HEK293 (cell line): Measurements from ENCODE around the gene SLC2A4RG.

Experiments used
- BCL11A ChIP-seq: fragments of 450-650 bp; formaldehyde crosslinking; IDR thresholded peaks from 2 replicates; pipeline ENCODE4 v1.5.1; 2016; ENCODE audit warnings: low read depth, missing biosample characterization, missing genetic modification characterization
- EGR2 ChIP-seq: fragments of 450-650 bp; formaldehyde crosslinking; IDR thresholded peaks from 2 replicates; pipeline ENCODE4 v1.5.1; 2016; ENCODE audit warnings: low read depth, missing biosample characterization, missing genetic modification characterization
- GLIS1 ChIP-seq: fragments of 450-650 bp; formaldehyde crosslinking; IDR thresholded peaks from 2 replicates; pipeline ENCODE4 v1.5.1; 2016; ENCODE audit warnings: missing biosample characterization, missing genetic modification characterization
- GLIS2 ChIP-seq: fragments of 450-650 bp; formaldehyde crosslinking; IDR thresholded peaks from 2 replicates; pipeline ENCODE4 v1.5.1; 2016; ENCODE audit warnings: missing biosample characterization, missing genetic modification characterization
- IKZF3 ChIP-seq: fragments of 450-650 bp; IDR thresholded peaks from 2 replicates; pipeline ENCODE4 v1.5.0; 2018; ENCODE audit warnings: missing biosample characterization, mild to moderate bottlenecking, missing genetic modification characterization, moderate library complexity
- KLF17 ChIP-seq: fragments of 450-650 bp; formaldehyde crosslinking; IDR thresholded peaks from 2 replicates; pipeline ENCODE4 v1.5.1; 2016; ENCODE audit warnings: missing biosample characterization, missing genetic modification characterization
- RBAK ChIP-seq: fragments of 450-650 bp; formaldehyde crosslinking; IDR thresholded peaks from 2 replicates; pipeline ENCODE4 v1.5.1; 2016; ENCODE audit warnings: missing biosample characterization, missing genetic modification characterization
- REST ChIP-seq: fragments of 450-650 bp; formaldehyde crosslinking; IDR thresholded peaks from 2 replicates; pipeline ENCODE4 v1.5.1; 2016; ENCODE audit warnings: missing biosample characterization, missing genetic modification characterization
- SCRT2 ChIP-seq: fragments of 450-650 bp; formaldehyde crosslinking; IDR thresholded peaks from 2 replicates; pipeline ENCODE4 v1.5.1; 2016; ENCODE audit warnings: missing biosample characterization, missing genetic modification characterization
- ZBTB7A ChIP-seq: fragments of 450-650 bp; formaldehyde crosslinking; IDR thresholded peaks from 2 replicates; pipeline ENCODE4 v1.5.1; 2016; ENCODE audit warnings: low read depth, missing biosample characterization, missing genetic modification characterization
- ZFHX2 ChIP-seq: fragments of 450-650 bp; formaldehyde crosslinking; conservative IDR thresholded peaks from 2 replicates; pipeline ENCODE4 v1.5.1; 2016; ENCODE audit warnings: missing biosample characterization, missing genetic modification characterization
- ZNF10 ChIP-seq: fragments of 450-650 bp; formaldehyde crosslinking; IDR thresholded peaks from 2 replicates; pipeline ENCODE4 v1.5.1; 2017; ENCODE audit warnings: missing biosample characterization, missing genetic modification characterization
- ZNF112 ChIP-seq: fragments of 450-650 bp; formaldehyde crosslinking; IDR thresholded peaks from 2 replicates; pipeline ENCODE4 v1.5.0; 2017; ENCODE audit warnings: missing biosample characterization, missing genetic modification characterization
- ZNF155 ChIP-seq: fragments of 450-650 bp; formaldehyde crosslinking; IDR thresholded peaks from 2 replicates; pipeline ENCODE4 v1.5.1; 2016; ENCODE audit warnings: missing biosample characterization, missing genetic modification characterization
- ZNF16 ChIP-seq: fragments of 450-650 bp; formaldehyde crosslinking; IDR thresholded peaks from 2 replicates; pipeline ENCODE4 v1.5.1; 2016; ENCODE audit warnings: low read depth, missing biosample characterization, missing genetic modification characterization
- ZNF433 ChIP-seq: fragments of 450-650 bp; formaldehyde crosslinking; IDR thresholded peaks from 2 replicates; pipeline ENCODE4 v1.5.1; 2016; ENCODE audit warnings: missing biosample characterization, missing genetic modification characterization, low read depth
- ZNF548 ChIP-seq: fragments of 450-650 bp; formaldehyde crosslinking; IDR thresholded peaks from 2 replicates; pipeline ENCODE4 v1.5.1; 2016; ENCODE audit warnings: missing biosample characterization, missing genetic modification characterization
- ZNF549 ChIP-seq: fragments of 450-650 bp; IDR thresholded peaks from 2 replicates; pipeline ENCODE4 v1.5.1; 2018; ENCODE audit warnings: missing biosample characterization, missing genetic modification characterization, mild to moderate bottlenecking, inconsistent platforms, moderate library complexity
- ZNF629 ChIP-seq: fragments of 450-650 bp; formaldehyde crosslinking; IDR thresholded peaks from 2 replicates; pipeline ENCODE4 v1.5.1; 2017; ENCODE audit warnings: missing biosample characterization, missing genetic modification characterization
- ZNF645 ChIP-seq: fragments of 450-650 bp; formaldehyde crosslinking; IDR thresholded peaks from 2 replicates; pipeline ENCODE4; 2016; ENCODE audit warnings: missing biosample characterization, missing genetic modification characterization
- ZNF677 ChIP-seq: fragments of 450-650 bp; IDR thresholded peaks from 2 replicates; pipeline ENCODE4 v1.5.0; 2018; ENCODE audit warnings: missing biosample characterization, mild to moderate bottlenecking, missing genetic modification characterization, moderate library complexity
- ZNF707 ChIP-seq: fragments of 450-650 bp; formaldehyde crosslinking; IDR thresholded peaks from 2 replicates; pipeline ENCODE4 v1.5.1; 2016; ENCODE audit warnings: missing biosample characterization, missing genetic modification characterization
- ZSCAN4 ChIP-seq: fragments of 450-650 bp; formaldehyde crosslinking; IDR thresholded peaks from 2 replicates; pipeline ENCODE4 v1.5.1; 2017; ENCODE audit warnings: missing biosample characterization, missing genetic modification characterization
- ZXDB ChIP-seq: fragments of 450-650 bp; formaldehyde crosslinking; IDR thresholded peaks from 2 replicates; pipeline ENCODE4 v1.5.1; 2016; ENCODE audit warnings: missing biosample characterization, missing genetic modification characterization
- TF ChIP-seq, protein P1 (sequence below): fragments of 450-650 bp; formaldehyde crosslinking; IDR thresholded peaks from 2 replicates; pipeline ENCODE4 v1.5.1; 2016; ENCODE audit warnings: missing biosample characterization, missing genetic modification characterization

The SLC2A4RG gene

GRCh38 chr20:63735859-63736718, 3.5 kb upstream of the SLC2A4RG start, which contains the start of gene LIME1 (continued):
- TF ChIP-seq SCRT2 (tag by site-specific recombination) (peak; percentile 80), ZSCAN4 (tag by site-specific recombination) (no peak), ZNF433 (tag by site-specific recombination) (no peak), KLF17 (tag by site-specific recombination) (peak; percentile 71), IKZF3 (no peak), GLIS1 (tag by site-specific recombination) (no peak; the same call in 1 of the 2 replicates), ZNF548 (tag by site-specific recombination) (no peak), ZNF629 (tag by site-specific recombination) (no peak), ZNF677 (tag by site-specific recombination) (no peak), ZNF155 (tag by site-specific recombination) (no peak), ZNF16 (tag by site-specific recombination) (no peak), ZNF10 (tag by site-specific recombination) (no peak), ZFHX2 (tag by site-specific recombination) (peak; percentile 65), ZNF645 (tag by site-specific recombination) (no peak), ZNF549 (tag by site-specific recombination) (no peak), BCL11A (tag by site-specific recombination) (no peak), ZXDB (tag by site-specific recombination) (no peak), ZNF112 (no peak), ZNF707 (no peak), EGR2 (tag by site-specific recombination) (peak; percentile 63), GLIS2 (tag by site-specific recombination) (peak; percentile 36), REST (no peak), ZBTB7A (tag by site-specific recombination) (0 out of 2 replicates have a peak, but pooled peaks have one; percentile 34), RBAK (tag by site-specific recombination) (no peak)
- TF ChIP-seq, protein P1, sequence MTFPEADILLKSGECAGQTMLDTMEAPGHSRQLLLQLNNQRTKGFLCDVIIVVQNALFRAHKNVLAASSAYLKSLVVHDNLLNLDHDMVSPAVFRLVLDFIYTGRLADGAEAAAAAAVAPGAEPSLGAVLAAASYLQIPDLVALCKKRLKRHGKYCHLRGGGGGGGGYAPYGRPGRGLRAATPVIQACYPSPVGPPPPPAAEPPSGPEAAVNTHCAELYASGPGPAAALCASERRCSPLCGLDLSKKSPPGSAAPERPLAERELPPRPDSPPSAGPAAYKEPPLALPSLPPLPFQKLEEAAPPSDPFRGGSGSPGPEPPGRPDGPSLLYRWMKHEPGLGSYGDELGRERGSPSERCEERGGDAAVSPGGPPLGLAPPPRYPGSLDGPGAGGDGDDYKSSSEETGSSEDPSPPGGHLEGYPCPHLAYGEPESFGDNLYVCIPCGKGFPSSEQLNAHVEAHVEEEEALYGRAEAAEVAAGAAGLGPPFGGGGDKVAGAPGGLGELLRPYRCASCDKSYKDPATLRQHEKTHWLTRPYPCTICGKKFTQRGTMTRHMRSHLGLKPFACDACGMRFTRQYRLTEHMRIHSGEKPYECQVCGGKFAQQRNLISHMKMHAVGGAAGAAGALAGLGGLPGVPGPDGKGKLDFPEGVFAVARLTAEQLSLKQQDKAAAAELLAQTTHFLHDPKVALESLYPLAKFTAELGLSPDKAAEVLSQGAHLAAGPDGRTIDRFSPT (tag by site-specific recombination): 0 out of 2 replicates have a peak, but pooled peaks have one; percentile 57
